ENCODE data around the gene MOB3A.
A peak's percentile ranks its signal among the peaks of the same experiment; 100 is the strongest.
"Not testable (repeated sequence)": the region's sequence is repeated elsewhere in the genome, so short reads cannot be mapped to it uniquely, and the experiment has no call there.

The MOB3A gene
- 61.5 to 107 (median 79.5) reads per million in 4 experiments for total RNA-seq

DNA sequence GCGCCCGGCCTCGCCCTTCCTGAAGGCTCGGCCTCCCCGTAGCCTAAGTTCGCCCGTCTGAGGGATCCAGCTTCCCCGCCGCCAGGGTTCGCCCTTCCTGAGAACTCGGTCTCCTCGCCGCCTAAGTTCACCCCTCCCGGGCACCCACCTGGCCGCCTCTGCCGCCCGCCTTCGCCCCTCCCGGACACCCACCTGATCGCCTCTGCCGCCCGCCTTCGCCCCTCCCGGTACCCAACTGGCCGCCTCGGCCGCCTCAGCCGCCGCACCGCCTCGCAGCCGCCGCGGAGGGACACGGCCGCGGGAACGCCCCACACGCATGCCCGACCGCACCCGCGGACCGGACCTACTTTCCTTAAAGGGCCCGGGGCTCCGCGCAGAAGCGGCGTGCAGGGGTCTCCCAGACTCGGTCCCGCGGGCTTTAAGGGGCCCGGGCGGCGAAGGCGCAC, at the start of gene MOB3A:
MOB3A (minus strand) TSS at position 293 of the 446 bp plus-strand sequence. CDS start 17,766 bp downstream, outside the sequence.
- peak; percentile 81 for DNase-seq

DNA sequence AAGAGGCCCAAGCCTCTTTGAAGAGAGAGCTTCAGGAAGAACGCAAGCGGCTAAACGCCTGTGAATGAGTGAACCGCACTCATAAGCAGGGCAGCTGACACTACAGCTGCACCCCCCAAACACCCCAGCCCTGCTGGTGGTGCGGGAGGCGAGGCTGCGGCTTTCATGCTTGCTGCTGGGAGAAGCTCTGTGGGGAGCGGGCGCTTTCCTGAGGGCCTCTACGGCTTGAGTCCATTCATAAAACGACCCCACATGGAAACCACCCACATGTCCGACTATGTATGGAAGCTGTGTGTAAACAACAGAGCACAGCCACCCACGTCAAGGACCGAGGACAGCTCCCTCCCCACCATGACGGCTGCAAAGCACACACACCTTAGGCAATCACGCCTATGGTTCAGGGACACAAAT, 49.7 kb upstream of the MOB3A start:
- DNase-seq = no peak

DNA sequence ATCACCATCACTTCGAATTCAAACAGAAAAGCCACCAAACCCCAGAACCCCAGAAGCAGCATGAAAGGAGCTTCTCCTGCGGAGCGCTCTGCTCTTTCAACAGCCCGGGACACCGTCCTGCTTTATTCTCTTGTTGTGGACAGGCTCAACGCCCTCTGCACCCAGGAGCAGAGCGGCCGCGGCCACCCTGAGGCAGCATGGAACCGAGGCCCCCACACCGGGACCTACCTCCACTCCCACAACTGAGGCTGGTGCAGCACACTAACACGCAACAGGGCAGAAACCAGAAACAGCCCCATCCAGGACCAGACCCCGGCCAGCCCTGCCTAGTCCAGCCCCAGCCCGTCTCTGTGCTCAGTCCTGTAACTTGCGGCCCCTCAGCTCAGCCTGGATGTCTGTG, 48.1 kb upstream of the MOB3A start:
- DNase-seq = no peak

- DNase-seq = no peak
These were observed 46.2 kb upstream of the MOB3A start for GRCh38 chr19:2142173-2142829.

- no peak for DNase-seq
These were observed 44.0 kb upstream of the MOB3A start for GRCh38 chr19:2140138-2140569.

GRCh38 chr19:2139385-2140137, 43.4 kb upstream of the MOB3A start:
- DNase-seq = no peak

GRCh38 chr19:2138061-2138728, 42.1 kb upstream of the MOB3A start:
- DNase-seq = no peak

- no peak for DNase-seq
These were observed 40.7 kb upstream of the MOB3A start for GRCh38 chr19:2136796-2137195.

- DNase-seq = no peak
These were observed 39.6 kb upstream of the MOB3A start for GRCh38 chr19:2135474-2136402.

- DNase-seq = no peak
These were observed 36.8 kb upstream of the MOB3A start for GRCh38 chr19:2132731-2133490.

- DNase-seq = no peak
These were observed 36.1 kb upstream of the MOB3A start for GRCh38 chr19:2132191-2132590.

- DNase-seq = not testable (repeated sequence)
These were observed 35.2 kb upstream of the MOB3A start for GRCh38 chr19:2131012-2131975.

DNA sequence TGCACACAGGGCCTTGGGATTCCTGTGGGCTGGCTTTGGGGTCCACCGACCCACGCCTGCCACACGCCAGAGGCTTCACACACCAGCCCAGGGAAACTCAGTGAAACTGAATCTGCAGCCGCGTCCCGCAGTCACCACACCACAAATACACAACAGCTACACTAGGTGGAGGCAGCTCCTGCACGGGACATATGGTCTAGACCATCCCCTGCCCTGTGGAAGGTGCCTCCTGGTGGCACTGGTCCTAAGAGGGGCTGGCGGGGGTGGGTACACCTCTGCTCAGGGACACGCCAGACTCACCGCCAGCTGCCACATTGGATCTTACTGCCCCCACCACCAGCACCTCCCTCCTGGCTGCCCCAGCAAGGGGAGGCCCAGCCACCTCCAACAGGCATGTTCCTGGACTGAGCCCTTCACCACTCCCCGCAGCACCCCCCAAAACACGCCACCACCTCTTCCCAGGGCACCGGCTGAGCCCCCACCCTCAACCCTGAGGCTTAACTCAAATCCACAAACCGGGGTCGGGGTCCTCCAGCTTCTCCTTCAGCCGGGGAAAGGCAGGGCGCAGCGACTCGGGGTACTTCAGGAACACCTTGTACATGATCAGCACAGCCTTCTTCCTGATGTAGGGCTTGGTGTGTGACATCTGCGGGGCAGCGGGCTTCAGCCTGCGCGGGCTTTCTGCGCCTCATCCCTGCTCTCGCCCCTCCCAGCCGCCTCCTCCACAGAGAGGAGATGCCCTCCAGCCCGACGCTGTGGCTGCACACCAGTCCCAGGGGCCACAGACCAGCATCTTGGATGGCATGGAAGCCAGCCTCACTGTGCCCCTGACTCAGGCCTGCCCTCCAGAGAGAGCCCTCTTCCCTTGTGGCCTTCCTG, 34.0 kb upstream of the MOB3A start:
- DNase-seq = no peak

DNA sequence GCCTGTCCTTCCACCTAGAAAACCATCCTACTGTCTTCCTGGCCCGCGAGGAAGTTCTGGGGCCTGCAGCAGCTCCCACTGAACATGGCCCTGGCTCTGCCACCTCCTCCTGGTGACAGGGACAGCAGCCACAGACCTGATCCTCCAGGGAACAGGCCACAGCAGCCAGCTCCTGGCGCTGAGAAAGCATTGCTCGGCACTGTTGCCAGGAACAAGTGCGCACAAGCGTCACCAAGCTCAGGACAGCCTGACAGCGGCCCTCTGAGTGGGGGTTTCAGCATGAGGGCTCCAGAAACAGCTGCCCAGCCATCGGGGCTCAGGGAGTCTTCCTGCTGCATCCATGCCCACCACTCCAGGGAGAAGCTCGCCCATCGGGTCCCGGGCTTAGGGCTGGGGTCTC, 33.4 kb upstream of the MOB3A start:
- DNase-seq = no peak

- DNase-seq = no peak
These were observed 32.9 kb upstream of the MOB3A start for GRCh38 chr19:2129022-2129421.

- DNase-seq = not testable (repeated sequence)
These were observed 32.1 kb upstream of the MOB3A start for GRCh38 chr19:2128252-2128651.

DNA sequence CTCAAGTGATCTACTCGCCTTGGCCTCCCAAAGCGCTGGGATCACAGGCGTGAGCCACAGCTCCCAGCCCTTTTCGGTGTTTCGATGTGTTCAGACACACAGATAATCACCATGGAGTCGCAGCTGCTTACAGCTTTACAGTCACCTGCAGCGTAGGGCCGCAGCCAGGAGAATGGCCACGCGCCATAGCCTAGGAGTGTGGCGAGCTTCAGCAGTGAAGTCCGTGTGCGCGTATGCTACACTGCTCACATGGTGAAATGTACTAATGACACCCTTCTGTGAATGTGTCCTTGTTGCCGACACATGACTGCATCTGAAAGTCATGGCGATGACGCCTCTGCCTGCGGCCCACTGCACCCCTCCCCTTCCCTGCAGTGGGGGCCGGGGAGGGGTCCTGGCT, 31.6 kb upstream of the MOB3A start:
- no peak for DNase-seq

DNA sequence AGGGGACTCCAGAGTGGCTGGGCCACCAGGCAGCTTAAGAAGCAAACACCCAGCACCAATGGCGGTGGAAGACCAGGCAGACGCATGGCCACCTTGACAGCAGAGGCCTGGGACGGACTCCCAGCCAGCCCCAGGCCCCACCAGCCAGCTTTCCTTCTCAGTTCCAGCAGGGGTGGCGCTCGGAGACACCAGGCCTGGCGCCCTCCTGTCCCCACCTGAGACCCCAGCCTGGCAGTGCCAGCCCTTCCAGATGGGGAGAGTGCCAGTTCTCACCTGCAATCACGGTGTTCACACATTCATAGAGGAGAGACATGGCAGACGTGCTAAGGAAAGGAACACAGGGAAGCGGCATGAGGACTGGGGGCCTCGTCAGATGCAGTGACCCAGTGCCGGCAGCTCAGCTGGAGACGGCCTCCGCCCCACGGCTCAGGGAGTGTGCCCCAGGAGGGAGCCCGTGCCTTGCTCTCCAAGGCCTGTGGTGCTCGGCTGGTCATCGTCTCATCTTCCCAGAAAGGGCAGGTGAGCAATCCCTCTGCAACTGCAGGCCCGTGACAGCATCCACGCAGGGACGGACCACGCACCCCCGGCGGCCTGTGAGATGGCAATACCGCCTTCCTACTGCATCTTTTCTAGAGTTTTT, 30.9 kb upstream of the MOB3A start:
- DNase-seq = no peak

Measured in effector CD8-positive, alpha-beta T cell (primary cell).